ENCODE results near the gene AKR1C8.

GRCh38 chr10:5187867-5188266 lies 2.9 kb upstream of the AKR1C8 start:
- TF ChIP-seq CTCF (conservative IDR thresholded peaks at IDR 0.05), result no peak
- no peak for TF ChIP-seq EZH2 (IDR thresholded peaks at IDR 0.05; ENCODE audit: low read depth)

Data from PC-9 (cell line).